TTC549 (cell line): ENCODE results near the gene DNAJB11.
"Not testable (repeated sequence)": the region's sequence is repeated elsewhere in the genome, so short reads cannot be mapped to it uniquely, and the experiment has no call there.

Source experiments
- FAIRE-seq: peaks from 2 replicates; lab custom pipeline; 2012; peaks lifted over from hg19 to GRCh38; lab: Jason Lieb, UNC

The DNAJB11 gene

GRCh38 chr3:186618318-186618938 lies 47.9 kb downstream of the DNAJB11 start:
- no peak for FAIRE-seq

- no peak for FAIRE-seq
Observed at GRCh38 chr3:186619787-186620212, 49.3 kb downstream of the DNAJB11 start.

DNA sequence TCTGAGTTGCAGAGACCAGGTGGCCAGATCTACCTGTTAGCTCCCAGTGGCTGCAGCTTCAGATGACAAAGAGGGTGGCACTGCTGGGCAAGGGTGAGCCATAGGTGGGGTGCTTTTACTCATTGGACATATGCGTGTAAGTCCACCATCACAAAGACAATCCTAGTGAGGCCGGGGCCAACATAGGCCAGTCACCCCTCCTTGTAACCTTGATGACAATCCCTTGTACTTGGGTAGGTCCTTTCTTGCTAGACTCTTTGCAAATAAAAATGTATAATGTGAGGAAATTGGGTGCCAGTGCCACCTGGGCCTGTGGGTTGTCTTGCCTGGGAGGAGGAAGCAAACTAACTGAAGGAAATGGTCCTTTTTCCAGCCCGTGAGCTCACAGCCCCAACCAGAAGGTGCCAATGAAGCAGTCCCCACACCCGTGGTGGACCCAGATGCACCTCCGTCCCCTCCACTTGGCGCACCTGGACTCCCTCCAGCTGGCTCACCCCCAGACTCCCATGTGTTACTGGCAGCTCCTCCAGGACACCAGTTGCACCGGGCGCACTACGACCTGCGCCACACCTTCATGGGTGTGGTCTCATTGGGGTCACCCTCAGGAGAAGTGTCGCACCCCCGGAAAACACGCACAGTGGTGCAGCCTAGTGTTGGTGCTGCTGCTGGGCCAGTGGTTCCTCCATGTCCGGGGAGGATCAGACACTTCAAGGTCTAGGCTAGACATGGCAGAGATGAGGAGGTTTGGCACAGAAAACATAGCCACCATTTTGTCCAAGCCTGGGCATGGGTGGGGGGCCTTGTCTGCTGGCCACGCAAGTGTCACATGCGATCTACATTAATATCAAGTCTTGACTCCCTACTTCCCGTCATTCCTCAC lies 49.9 kb downstream of the DNAJB11 start:
- FAIRE-seq = no peak

GRCh38 chr3:186621894-186622650 lies 51.6 kb downstream of the DNAJB11 start:
- FAIRE-seq = no peak

- FAIRE-seq = no peak
Observed at GRCh38 chr3:186622651-186623310, 52.3 kb downstream of the DNAJB11 start.

GRCh38 chr3:186624598-186624997 lies 54.1 kb downstream of the DNAJB11 start:
- FAIRE-seq = no peak

DNA sequence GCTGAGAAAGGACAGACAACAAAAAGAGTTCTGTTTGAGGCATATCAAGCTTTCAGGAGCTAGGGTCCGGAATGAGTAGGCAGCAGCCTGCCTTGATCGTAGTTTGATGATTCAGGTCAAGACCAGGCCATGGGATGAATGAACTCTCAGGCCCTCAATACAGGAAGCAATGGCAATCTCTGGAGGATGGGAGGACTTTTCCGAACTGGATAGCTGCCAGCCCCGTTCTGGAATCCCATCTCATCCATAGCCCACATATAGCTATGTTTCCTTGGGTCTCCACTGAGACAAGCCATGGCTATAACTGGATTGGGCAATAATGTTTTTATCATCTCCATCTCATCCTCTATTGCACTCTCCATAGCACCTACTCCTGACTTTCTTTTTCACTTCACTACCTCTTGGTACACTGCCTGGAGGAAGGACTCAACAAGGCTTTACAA lies 55.1 kb downstream of the DNAJB11 start:
- FAIRE-seq = no peak

DNA sequence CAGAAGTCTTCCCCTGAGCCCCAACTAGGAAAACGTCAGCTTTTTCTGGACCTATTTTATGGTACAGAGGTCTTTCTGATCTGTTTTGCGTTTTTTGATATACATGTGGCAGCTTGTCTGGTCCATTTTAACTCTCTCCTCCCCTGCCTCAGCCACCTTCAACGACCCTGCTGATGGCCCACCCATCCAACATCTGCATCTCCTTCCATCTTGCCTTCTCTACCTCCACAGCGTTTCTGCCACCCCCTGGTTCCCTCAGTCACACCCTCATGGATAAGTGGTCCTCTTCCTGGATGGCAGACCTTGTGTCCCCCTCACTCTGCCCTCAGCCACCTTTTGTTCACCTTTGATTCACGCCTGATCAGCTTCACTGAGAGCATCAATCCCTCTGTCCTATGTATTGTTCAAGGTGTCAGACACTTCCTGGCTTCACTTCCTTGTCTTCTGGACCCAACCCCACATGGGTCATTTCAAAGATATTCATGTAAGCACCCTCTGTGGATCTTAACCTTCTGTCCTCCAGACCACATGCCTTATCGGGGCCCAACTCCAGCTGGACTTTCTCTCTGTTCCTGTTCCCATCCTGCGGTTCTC lies 55.8 kb downstream of the DNAJB11 start:
- FAIRE-seq = no peak

- no peak for FAIRE-seq
Observed at GRCh38 chr3:186627852-186628414, 57.4 kb downstream of the DNAJB11 start.

DNA sequence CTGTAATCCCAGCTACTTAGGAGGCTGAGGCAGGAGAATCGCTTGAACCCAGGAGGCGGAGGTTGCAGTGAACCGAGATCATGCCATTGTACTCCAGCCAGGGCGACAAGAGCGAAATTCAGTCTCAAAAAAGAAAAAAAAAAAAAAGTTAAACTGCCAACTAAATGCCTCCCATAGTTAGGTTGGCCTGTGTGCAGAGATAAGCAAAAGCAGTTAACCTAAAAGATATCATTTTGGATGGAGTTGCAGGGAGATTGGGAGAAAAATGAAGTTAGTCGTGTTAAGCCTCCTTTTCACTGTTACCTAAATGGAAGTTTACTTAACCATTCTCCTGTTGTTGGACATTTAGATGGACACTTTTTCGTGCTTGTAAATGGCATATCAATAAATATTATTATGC lies 58.2 kb downstream of the DNAJB11 start:
- FAIRE-seq = no peak

GRCh38 chr3:186630950-186631641 lies 60.6 kb downstream of the DNAJB11 start:
- FAIRE-seq = no peak

GRCh38 chr3:186633481-186633880 lies 63.0 kb downstream of the DNAJB11 start:
- FAIRE-seq = no peak

- not testable (repeated sequence) for FAIRE-seq
Observed at GRCh38 chr3:186634207-186634606, 63.7 kb downstream of the DNAJB11 start.
